ENCODE data around the gene TANGO2.

The TANGO2 gene

DNA sequence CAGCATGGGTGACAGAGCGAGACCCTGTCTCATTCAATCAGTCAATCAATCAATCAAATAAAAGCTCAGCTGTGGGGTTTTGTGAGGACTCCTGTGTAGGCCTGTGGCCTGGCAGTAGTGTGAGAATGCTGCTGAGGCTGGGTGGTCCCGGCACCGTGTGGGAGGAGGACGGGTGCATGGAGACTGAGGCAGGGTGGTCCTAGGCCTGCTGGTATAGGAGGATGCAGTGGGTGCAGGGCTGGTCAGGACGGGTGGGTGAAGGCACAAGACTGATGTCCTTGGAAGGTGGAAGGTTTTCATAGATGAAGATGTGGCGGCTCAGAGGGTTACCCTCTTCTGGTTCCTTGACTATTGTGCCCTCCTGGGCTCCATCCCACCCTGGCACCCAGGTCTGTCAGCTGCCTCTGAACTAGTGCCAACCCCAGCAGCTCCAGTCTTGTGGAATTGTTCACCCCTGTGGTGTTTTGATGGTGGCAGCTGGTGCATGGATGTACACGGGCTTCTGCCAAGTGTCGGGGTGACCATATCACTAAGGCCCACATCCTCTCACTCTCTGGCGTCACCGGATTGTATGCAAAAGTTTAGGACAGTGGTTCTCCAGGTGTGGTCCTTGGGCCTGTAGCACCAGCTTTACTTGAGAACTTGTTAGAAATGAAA is 23.7 kb downstream of the TANGO2 start:
- no peak for DNase-seq (ENCODE audit: low spot score)

DNA sequence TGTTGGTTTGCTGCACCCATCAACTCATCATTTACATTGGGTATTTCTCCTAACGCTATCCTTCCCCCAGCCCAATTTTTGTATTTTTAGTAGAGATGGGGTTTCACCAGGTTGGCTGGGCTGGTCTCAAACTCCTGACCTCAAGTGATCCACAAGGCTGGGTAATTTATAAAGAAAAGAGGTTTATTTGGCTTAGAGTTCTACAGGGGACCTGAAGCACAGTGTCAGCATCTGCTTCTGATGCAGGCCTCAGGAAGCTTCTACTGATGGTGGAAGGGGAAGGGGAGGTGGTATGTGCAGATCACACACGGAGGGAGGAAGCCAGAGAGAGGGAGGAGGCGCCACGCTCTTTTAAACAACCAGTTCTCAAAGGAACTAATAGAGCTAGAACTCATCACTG is 25.8 kb downstream of the TANGO2 start:
- no peak for DNase-seq (ENCODE audit: low spot score)

DNA sequence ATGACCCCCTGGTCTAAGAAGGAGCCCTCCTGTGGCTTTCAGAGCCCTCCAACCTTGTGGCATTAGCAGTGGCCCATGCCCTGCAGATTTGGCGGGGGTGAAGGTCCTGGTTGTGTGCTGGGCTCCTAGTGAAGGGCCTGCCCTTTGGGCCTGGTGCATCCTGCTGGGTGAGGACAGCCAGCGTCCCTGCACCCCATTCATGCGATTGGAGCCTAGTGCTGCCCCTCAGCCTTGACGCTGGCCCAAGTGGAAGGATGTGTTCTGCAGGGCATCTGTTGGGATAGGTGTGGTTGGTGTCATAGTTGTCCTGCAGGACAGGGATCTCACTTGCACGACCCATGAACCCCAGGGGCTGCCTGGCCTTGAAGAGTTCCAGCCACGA is 31.0 kb downstream of the TANGO2 start:
- no peak for DNase-seq (ENCODE audit: low spot score)

DNA sequence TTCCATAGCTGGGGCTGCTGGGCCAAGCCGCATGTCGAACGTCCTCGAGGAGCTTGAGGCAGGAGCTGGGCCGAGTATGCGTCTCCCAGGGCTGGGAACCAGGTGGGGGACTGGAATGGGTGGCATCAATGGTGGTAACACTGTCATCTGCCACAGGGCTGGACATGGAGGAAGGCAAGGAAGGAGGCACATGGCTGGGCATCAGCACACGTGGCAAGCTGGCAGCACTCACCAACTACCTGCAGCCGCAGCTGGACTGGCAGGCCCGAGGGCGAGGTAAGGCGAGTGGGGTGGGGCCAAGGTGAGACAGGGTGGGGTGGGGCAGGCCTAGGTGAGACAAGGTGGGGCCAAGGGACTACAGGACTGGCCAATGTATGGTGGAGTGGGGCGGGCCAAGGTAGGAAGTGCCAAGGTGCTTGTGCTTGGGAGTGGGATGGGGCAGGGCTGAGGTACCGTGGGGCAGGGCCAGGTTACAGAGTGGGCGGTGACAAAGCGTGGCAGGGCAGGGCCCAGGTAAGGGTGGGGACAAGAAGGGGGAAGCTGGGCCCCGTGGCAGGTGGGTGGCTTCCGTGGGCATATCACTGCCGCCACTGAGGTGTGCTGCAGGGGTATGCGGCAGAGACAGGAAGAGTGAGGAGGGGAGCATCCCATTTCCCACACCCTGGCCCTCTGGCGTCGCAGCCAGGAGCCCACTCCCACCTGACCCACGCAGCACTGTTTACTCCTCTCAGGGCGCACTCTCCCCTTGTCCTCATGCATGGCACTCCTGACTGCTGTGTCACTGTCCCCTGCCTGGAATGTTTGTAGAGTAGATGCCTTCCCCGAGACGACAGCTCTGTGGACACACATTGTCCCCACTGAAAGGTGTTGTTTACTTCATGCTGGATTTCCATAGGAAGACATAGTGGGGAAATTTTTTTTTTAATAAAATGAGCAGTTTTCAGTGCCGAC is 31.7 kb downstream of the TANGO2 start:
- no peak for DNase-seq (ENCODE audit: low spot score)

DNA sequence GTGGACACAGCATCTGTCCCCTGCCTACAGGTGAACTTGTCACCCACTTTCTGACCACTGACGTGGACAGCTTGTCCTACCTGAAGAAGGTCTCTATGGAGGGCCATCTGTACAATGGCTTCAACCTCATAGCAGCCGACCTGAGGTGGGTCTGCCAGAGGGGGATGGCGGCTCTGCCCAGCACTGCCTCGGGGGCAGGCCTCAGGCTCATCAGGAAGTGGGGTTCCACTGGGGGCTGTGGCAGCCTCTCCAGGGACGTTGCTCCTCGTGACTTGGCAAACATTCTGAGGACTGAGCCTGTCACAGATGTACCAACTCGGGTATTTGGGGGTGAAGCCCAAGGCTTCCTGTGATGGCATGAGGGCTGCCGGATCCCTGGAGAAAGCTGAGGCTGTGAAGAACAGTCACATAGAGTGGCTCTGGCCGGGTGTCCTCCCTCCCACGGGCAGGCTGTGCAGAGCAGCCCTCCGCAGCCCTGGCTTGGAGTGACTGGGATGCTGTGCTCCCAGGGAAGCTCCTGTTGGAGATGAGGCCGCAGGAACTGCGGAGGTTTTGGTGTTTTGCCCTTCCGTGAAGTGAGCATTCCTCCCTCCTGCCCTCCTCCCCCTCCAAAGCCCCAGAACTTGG is 32.6 kb downstream of the TANGO2 start:
- DNase-seq (ENCODE audit: low spot score): no peak

DNA sequence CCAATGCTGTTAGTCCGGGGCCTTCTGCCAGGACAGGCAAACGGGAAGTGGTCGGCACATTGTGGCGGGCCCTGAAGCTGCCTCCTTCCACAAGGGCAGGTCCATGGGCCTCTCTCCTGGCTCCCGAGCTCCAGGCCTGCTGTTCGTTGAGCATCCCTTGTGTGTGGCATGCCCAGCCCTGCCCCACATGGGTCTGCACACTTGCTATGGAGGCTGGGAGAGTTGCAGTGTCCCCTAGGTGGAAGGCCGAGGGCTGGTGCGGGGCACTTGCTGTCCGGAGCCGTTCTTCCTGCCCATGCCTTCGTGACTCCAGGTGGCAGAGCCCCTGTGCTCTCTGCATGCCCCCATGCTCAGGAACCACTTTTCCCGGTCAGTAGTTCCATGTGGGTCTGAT is 33.1 kb downstream of the TANGO2 start:
- DNase-seq (ENCODE audit: low spot score): no peak

DNA sequence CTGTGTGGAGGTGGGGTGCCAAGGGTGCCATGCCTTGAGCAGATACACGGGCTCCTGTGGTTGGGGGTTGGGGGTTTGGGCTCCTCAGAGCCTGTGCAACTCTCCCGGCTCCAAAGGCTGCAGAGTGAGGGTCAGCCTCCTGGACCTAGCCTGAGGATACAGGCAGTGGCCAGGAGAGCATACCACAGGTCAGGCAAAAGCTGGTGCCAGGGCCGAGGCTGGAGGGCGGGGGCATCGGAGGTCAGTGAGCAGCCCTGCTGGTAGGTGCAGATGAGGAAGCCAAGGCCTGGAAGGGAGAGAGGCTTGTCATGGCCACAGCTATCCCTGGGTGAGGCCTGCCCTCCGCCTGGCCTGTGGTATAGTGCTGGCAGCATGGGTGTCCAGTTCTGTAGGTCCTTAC is 33.6 kb downstream of the TANGO2 start:
- DNase-seq (ENCODE audit: low spot score): no peak

DNA sequence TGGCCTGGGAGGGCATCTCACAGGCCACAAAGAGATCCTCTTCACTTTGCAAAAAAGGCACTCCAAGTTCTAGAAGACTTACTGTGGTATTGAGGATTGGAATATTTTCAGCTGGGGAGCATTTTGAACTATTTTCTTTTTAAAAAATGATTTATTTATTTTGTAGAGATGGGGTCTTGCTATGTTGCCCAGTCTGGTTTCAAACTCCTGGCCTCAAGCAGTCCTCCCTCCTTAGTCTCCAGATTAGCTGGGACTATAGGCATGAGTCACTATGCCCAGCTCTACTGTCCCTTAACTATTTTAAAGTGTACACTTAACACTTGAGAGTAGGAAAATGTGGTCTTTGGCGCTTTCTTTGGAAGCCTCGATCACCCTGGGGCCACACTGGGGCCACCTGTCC is 34.2 kb downstream of the TANGO2 start:
- DNase-seq (ENCODE audit: low spot score): no peak

DNA sequence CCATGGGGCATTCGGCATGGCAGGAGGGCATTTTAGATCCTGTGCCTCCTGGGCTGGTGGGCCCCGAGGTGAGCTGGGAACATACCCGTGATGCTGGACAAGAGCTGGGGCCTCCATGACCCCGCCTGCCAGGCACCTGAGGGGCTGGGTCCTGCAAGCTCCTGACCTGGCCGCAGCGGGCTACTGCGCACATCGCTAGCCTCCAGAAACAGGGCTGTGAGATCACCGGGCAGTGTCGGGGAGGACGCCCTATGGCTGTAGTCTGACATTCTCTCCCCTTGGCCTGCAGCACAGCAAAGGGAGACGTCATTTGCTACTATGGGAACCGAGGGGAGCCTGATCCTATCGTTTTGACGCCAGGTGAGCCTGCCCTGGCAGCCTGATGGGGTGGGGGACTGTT is 34.7 kb downstream of the TANGO2 start:
- no peak for DNase-seq (ENCODE audit: low spot score)

DNA sequence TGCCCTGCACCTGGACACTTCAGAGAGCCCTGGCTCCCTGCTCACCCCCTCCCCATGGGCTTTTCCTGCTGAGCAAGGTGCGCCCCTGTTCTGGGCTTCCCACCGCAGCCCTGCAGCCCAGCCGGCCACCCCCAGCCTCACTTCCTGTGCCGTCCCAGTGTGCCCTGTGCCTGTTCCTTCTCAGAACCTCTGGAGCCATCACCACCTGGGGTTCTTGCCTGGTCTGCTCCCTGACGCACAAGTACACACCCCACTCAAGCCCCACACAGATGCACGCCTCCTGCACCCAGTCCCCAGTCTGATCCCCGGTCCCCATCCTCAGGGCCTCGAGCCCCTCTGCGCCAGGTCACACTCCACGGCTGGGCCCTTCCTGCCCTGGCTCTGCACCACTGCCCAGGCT is 35.3 kb downstream of the TANGO2 start:
- no peak for DNase-seq (ENCODE audit: low spot score)

DNA sequence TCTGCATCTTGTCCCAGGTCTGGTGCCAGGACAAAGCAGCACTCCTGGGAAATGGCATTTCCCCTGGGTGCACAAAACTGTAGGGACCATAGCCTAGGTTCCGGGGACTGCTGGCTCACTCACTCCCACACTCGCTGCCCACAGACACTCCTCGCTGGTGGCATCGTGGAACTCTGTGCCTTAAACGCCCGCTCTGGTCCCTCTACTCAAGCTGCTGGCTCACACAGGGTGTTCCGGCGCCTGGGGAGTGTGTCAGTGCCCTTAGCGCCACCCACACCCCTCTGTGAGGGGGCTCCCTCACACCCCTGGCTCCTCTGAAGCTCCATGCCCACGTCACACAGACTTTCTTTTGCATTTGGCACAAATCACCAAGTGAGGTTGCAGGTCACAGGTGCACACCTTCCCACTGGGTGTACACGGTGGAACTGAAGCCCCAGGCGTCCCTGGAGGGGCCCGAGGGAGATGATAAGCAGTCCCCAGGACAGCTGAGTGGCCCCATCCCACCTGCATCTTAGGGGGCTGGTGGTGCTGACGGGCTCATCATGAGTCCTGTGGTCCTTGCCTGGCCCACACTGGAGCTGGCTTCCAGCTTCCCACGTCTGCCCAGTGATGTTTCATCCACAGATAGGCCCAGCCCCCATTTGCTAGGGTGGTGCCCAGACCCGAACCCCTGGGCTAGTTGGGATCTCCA is 35.9 kb downstream of the TANGO2 start:
- no peak for DNase-seq (ENCODE audit: low spot score)

DNA sequence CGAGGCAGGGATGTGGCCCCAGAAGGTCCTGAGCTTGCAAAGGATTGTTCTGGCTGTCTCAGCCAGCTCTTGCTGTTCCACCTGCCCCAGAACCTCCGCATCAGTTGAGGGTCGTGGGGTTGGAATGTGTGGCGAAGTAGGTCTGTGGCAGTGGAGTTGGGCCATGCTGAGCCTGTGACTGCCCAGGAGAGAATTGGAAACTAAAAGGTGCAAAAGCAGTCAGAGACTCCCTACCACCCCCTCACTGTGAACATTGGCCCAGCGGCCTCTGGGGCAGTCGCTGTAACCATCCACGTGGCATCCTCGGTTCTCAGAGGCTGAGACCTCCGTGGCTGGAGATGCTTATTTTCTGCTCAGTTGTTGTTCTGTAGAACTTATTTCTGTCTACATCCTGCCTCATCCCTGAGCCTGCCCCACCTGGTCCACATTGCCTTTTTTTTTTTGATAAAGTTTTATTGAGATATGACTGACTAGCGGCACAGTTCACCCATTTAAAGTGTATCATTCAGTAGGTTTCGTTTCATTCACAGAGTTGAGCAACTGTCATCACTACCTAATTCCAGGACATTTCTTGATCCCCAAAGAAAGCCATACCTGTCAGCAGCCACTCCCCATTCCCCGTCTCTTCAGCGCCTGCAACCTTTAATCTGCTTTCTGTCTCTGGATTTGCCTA is 36.8 kb downstream of the TANGO2 start:
- DNase-seq (ENCODE audit: low spot score): no peak

DNA sequence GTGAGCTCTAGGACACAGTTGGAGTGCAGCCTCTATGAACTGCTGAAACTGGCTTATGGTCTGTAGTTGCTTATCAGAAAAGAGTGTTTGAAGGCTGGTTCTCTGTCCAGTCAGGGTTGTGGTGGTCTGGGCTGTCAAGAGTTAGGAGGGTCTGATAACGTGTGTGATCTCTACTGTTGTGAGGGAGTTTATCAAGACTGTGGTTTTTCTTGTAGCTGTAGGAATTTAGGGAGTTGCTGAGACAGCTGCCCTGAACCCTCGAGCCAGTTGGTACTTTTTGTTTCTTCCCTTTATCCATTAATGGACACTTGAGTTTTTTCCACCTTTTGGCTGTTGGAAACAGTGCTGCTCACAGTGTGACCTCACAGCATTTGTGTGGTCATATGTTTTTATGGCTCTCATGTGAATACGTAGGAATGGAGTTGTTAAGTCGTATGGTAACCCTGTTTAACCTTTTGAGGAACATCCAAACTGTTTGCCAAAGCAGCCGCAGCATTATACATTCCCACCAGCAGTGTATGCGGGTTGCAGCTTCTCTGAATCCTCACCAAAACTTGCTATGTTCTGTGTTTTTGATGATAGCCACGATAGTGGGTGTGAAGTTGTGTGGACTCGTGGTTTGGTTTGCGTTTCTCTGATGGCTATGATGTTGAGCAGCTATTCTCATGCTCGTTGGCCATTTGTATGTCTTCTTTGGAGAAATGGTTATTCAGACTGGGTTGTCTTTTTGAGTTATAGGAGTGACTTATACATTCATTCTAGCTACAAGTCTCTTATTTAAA is 38.3 kb downstream of the TANGO2 start:
- no peak for DNase-seq (ENCODE audit: low spot score)

DNA sequence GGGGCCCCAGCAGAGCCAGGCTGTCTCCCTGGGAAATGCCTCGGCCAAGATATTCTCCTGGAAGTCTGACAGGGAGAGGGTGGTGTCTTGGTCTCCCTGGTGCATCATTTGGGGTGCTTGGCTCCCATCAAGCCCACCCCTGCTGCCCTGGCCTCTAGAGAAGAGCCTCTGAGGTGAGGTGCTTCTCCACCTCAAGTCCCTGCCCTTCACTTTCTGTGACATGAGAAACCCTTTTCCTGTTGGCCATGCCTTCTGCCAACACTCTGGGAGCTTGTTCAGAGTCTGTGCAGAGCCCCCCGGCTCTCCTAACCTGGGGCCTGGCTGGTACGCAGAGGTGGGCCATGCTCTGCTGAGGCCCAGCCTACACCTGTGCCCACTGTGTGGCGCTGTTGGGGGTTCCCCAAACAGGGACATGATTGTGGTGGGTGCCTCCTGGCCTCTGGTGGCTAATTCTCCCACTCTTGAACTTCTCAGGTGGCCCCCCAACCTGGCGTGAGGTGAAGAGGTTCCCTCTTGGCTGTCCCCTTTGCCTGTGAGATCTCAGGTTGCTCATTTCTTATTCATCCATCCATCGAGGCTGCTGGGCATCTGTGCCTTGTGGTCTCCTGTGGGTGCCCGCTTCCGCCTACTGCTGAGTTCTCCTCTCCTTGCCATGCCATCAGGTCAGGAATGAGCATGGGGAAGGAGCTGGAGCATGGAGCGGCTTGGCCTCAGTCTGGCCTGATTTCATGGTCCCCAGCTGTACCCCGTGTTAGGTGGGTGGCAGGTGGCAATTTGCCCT is 40.0 kb downstream of the TANGO2 start:
- no peak for DNase-seq (ENCODE audit: low spot score)

DNA sequence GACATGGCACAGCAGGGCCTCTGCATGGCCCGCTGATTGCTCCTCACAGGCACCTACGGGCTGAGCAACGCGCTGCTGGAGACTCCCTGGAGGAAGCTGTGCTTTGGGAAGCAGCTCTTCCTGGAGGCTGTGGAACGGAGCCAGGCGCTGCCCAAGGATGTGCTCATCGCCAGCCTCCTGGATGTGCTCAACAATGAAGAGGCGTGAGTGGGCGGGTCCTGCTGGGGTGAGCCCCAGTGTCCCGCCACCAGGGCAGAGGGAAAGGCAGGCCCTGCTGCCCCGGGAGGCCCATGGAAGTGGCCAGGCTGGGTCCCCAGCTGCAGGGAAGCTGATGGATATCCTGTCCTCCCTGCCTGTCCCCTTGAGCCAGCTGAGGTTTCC is 40.6 kb downstream of the TANGO2 start:
- DNase-seq (ENCODE audit: low spot score): no peak

DNA sequence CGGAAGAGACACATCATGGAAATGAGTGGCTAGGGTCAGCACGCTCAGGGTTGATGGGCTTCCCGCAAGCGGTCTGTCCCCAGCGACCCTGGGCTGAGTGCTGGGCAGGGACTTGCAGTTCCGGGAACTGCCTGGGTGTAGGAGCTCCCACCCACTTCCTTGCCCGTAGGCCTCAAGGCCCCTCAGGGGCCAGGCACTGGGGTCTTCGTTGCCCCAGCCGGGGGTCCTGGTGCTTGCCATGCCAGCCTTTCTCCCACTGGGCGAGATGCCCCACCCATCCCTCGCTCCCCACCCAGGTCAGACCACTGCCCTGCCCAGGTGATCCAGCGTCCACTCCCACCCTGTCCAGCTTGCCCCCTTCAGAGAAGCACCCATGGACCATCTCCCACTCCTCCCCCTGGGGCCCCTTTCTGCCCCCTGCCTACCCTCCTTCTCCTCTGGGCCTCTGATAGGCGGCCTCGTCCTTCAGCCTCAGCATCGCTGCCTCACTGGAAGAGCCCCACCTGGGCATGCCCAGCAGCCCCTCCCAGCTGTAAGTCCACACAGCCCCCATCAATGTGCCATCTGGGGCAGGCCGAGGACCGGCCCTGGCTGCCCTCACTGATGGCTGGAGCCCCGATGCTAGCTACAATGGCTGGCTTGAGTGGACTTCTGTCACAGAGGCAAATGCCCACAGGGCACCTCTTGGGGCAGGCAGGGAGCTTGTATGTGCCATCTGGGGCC is 41.3 kb downstream of the TANGO2 start:
- no peak for DNase-seq (ENCODE audit: low spot score)

DNA sequence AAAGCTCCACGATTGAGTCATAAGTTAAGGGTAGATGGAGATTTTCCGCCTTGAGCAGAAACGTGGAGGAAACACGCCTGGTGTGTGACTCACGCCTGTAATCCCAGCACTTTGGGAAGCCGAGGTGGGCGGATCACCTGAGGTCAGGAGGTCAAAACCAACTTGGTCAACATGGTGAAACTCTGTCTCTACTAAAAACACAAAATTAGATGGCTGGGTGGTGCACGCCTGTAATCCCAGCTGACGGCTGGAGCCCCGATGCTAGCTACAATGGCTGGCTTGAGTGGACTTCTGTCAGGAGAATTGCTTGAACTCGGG is 41.8 kb downstream of the TANGO2 start:
- peak; percentile 41 for DNase-seq (ENCODE audit: low spot score)

DNA sequence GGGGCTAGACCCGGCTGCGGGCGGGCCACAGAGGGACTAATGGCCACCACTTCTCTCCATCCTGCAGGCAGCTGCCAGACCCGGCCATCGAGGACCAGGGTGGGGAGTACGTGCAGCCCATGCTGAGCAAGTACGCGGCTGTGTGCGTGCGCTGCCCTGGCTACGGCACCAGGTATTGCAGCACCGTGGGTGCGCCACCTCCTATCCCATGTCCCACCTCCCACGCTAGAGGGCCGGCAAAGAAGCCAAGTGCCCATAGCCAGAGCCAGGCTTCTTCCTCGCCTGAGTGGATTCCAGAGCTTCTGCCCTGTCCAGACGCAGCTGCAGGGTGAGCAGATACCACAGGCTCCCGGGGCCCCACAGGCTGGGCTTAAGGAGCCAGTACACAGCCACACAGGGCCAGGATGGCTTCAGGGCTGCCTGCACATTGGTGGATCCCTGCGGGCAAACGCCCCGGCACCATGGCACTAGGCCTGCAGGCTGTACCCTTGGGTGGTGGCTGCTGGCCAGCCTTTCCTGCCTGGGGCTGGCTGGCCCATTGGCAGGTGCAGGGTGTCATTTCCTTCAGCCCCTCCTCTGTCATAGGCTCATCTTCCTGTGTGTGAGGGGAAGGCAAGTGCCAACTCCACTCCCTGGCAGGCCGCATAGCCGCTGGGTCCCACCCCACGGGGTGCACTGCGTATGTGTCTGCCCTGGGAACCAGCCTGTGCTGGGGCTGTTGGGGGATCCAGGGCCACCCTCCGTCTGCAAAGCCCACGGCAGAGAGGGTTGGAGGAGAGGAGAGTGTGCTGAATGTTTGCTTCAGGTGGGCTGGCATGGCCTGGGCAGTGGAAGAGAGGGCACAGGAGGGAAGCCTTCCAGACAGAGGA is 42.6 kb downstream of the TANGO2 start:
- DNase-seq (ENCODE audit: low spot score): no peak

DNA sequence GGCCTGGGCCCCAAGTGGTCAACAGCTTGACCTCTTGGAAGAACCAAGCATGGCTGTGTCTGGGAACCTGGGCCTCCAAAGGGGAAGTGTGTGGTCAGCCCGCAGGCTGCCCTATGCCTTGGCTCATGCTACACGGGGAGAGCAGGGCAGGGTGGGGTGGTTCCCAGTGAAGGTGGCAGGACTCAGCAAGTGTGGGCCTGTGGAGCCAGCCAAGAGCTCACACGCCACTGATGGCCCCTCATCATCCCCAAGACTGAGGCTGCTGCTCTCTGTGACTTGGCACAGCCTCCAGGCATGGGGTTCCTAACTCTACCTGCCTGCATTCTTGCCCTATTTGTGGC is 43.2 kb downstream of the TANGO2 start:
- DNase-seq (ENCODE audit: low spot score): no peak

Measured in SW480 (cell line).